GM21786 (cell line): ENCODE results near the gene BBS1.
"Not testable (repeated sequence)": the region's sequence is repeated elsewhere in the genome, so short reads cannot be mapped to it uniquely, and the experiment has no call there.

Experiments
- ATAC-seq: cut with Tn5 transposase; IDR thresholded peaks from one replicate; pipeline ENCODE4 v1.9.1; 2021; ENCODE audit not compliant: unreplicated experiment

The BBS1 gene

DNA sequence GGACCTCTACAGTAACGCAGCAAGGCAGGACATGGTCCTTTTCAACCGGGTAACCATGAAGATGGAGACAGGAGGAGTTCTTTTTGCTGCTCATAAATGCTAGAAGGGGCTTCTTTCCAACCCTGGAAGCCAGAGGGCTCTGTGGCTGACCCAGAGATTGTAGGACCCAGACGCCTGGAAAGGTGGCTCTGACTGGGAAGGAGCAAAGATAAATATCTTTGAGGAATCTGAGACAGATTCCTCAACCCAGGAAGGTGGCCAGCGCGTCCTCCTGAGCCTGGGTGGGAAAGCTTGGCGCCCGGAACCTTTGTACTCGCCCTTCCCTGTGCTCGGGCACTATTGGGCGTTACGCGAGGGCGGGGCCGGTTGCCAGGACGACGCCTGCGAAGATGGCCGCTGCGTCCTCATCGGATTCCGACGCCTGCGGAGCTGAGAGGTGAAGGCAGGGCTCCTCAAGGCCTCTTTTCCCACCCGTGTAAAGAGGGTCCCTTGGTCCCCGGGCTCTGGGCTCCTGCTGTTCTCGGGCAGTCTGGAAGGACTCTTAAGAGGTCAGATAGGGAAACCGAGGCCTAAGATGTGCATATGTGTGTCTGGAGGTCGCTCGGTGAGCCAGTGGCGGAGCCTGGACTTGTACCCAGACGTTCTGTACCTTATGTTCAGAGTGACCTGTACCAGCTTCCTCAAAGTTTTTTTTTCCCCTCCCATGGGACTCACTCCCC, at the start of gene BBS1:
Gene BBS1 (plus strand): TSS at position 365 of the 719 bp plus-strand sequence. CDS start 25 bp downstream, at position 390.
- ATAC-seq: peak; percentile 74

DNA sequence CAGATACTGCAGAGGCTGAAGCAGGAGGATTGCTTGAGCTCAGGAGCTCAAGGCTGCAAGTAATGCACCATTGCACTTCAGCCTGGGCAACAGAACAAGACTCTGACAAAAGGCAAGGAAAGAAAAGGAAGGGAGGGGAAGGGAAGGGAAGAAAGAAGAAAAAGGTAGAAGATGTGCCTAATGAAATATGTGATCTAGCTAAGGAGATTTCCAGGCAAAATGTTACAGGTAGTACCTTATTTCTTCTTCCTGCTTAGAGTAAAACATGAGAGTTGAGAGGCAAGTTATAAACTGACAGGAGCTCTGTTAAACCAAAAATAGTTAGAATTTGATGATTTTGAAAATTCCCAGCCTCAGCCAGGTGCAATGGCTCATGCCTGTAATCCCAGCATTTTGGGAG, 48.4 kb upstream of the BBS1 start:
- no peak for ATAC-seq

- ATAC-seq: no peak
Measured at GRCh38 chr11:66462911-66463310, 47.5 kb upstream of the BBS1 start.

- not testable (repeated sequence) for ATAC-seq
Measured at GRCh38 chr11:66464116-66464515, 46.3 kb upstream of the BBS1 start.

- no peak for ATAC-seq
Measured at GRCh38 chr11:66464916-66465315, 45.5 kb upstream of the BBS1 start.

DNA sequence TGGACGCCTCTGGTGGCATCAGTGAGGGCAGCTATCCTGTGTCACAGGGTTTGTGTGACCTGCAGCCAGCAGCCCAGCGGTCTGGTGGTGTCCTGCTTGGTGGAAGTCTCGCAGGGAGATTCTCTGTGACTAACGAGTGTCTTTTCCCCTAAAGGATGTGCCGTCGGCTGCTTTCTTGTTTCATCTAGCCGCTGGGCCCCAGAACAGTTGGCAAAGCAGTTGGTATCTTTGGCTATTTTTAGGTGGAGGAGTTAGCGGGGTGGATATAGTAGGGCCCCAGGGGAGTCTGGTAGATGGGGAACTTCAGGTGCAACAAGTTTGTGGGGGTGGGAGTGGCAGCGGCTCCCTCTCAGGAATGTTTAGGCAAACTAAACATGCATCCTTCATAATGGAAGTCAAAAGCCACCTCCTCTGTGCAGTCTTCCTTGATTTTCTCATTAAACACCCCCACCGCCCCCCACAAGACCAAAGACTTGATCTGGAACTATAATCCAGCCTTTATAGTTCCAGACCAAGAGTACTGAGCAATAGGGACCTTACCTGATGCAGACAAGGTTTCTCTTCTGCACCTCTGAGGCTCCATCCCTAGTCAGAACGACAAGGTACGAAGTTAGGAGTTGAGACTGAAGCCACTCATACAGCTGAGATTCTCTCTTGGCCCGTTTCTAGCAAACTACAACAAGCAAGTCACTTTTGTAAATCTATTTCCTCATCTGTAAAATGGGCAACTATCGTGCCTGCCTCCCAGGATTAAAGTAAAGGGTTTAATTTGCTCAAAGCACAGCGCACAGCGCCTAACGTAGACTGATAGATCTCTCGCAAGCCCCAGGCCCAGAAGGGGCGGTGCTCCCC, 44.8 kb upstream of the BBS1 start:
- ATAC-seq: no peak

DNA sequence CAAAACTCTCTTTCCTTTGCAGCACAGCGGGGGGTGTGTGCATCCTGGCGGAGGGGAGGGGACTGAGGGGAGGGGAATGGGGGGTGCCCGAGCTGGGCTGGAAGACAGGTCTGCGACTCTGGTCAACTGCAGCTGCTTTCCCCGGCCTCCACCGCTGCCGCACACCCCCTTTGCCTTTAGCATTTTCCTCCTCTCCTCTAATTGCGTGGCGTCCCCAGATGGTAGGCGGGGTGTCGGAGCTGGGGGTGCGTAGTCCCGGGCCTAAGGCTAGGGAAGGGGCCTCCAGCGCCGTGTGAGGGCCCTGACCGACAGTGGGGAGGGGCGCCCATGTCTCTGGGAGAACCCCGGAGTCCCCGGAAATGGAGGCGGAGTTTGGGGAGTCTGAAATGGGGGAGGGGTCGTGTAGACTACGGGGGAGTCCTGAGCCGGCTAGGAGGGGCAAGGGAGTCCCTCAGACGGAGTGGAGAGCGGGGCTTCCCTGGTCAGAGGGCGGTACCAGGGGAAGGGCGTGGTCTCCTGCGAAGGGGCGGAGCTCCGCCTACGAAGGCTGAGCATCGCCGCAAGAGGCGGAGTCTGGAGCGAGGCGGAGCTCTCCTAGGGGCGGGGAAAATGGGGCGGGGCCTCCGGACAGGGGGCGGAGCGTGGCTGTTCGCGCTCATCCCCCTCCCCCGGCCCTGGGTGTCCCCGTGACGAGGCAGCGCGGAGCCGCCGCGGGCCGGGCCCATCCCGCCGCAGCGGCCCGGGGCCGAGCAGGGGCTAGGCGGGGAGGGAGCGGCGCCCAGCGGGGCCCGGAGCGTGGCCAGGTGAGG, 44.0 kb upstream of the BBS1 start, which contains the start of gene PELI3:
Gene PELI3 (plus strand): TSS at position 681 of the 809 bp plus-strand sequence. CDS start 1,224 bp downstream, outside the sequence.
- peak; percentile 68 for ATAC-seq

GRCh38 chr11:66467034-66467659, 43.3 kb upstream of the BBS1 start:
- ATAC-seq: peak; percentile 18

DNA sequence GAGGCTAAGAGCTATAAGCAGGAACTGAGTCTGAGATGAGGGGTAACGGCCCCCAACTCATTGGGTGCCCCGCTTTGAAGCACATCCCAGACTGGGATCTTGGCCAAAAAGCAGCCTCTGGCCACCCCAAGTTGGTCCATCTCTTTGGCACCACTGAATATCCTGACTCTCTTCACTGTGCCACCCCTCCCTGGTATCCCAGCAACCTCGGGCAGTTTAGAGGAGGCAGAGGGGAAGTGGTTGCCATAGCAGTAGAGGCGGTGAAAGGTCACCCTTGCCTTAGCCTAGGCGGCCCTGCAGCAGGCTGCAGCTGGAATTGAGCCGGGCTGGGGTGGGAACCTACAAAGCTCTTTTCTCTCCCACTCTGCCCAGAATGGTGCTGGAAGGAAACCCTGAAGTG, 42.7 kb upstream of the BBS1 start:
- no peak for ATAC-seq

DNA sequence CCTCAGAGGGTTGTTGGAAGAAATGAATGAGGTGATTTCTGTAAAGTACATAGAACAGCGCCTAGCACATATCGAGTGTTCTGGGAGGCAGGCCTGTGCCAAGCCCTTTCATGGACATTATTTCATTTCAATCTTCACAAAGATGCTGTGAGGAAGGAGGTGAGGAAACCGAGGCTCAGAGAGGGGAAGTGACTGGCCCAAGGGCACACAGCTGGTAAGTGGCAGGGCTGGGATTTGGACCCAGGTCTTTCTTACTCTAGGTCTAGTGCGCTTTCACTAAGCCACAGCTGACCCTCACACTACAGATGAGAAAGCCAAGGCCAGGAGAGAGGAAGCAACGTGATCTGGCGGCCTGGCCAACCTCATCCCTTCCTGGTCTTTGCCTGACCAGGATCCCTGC, 41.7 kb upstream of the BBS1 start:
- ATAC-seq: no peak

DNA sequence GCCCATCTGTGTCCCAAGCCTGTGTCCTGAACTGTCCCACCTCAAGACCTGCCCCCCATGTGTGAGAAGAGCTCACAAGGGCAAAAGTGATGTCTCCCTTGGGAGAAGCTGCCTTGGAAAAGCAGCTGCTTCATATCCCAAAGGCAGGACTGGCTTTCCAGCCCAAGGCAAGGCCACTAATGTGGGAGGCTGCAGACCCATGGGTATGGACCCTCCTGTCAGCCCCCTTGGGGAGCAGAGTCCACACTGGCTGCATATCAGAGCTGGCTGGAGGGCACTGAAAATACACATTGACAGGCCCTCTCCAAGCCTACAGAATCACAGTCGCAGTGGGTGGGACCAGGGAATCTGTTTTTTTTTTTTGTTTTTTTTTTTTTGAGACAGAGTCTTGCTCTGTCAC, 41.0 kb upstream of the BBS1 start:
- ATAC-seq: no peak

GRCh38 chr11:66470015-66470414, 40.4 kb upstream of the BBS1 start:
- no peak for ATAC-seq

GRCh38 chr11:66471142-66471541, 39.3 kb upstream of the BBS1 start:
- no peak for ATAC-seq

DNA sequence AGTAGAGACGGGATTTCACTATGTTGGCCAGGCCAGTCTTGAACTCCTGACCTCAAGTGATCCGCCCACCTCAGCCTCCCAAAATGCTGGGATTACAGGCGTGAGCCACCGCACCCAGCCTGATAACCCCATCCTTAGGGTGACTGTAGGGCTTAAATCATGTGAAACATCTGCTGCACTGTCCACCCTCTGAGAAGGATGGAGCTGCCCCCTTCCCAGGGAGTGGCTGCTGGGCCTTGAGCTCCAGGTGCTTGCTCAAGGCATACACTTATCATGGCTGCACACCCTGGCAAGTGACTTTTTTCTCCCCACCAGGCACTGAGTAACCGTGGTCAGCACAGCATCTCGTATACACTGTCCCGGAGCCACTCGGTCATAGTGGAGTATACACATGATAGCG, 38.4 kb upstream of the BBS1 start:
- ATAC-seq: no peak

DNA sequence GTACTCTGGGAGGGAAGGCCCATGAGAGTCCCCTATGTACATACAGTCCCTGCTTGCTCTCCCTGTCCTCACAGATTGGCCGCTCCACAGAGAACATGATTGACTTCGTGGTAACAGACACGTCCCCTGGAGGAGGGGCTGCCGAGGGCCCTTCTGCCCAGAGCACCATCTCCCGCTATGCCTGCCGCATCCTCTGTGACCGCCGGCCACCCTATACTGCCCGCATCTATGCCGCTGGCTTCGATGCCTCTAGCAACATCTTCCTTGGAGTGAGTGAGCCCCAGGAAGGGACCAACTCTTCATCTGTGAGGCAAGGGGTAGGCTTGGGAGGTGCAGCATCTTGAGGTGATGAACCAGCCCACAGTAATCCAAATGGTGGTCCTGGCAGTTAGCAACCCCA, 37.3 kb upstream of the BBS1 start:
- no peak for ATAC-seq

GRCh38 chr11:66473608-66474515, 36.6 kb upstream of the BBS1 start:
- ATAC-seq: no peak

DNA sequence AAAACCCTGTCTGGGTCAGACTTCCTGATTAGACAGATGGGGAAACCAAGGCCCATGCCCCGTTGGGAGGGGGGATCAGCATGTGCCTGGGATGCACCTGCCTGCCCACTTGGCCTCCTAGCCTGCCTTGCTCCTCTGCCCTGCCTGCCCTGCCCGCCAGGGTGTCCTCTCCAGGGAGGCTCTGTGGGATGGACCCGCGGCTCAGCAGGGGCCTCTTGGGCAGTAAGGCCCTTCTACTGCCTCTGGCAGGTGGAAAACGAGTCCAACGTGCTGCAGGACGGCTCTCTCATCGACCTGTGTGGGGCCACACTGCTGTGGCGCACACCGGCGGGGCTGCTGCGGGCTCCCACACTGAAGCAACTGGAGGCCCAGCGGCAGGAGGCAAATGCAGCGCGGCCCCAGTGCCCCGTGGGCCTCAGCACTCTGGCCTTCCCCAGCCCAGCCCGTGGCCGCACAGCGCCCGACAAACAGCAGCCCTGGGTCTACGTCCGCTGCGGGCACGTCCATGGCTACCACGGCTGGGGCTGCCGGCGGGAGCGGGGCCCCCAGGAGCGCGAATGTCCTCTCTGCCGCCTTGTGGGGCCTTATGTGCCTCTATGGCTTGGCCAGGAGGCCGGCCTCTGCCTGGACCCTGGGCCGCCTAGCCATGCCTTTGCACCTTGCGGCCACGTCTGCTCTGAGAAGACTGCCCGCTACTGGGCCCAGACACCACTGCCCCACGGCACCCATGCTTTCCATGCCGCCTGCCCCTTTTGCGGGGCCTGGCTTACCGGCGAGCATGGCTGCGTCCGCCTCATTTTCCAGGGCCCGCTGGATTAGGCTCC, 34.9 kb upstream of the BBS1 start:
- no peak for ATAC-seq

DNA sequence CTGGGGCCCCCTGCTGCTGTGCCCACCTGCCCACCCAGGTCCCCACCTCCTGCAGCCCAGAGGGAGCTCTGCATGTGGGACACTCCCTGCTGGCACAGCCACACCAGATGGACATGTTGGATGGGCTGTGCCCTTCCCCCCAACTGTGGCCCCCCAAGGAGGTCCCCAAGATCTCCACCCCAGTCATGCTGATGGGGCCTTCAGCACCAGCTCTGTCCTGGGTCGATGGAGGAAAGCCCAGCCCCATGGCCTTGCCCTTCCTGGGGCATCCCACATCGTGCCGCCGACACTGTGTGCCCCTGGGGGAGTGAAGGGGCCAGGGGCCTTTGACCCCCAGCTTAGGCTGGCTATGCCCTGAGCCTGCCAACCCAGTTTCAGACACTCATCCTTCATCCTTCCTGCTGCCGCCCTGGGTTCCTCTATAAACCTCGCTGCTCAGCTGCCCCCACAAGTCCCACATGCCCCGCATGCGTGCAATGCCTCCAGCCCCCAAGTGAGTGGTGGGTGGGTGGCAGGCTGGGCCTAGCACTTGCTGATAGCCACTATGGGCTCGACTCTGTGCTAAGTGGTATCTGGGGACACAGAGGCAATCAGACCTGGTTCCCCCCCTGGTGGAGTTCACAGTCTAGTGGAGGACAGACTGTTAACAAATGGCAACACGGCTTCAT, 34.1 kb upstream of the BBS1 start:
- ATAC-seq: no peak
